ENCODE results near the gene ETF1.

ETF1 gene

DNA sequence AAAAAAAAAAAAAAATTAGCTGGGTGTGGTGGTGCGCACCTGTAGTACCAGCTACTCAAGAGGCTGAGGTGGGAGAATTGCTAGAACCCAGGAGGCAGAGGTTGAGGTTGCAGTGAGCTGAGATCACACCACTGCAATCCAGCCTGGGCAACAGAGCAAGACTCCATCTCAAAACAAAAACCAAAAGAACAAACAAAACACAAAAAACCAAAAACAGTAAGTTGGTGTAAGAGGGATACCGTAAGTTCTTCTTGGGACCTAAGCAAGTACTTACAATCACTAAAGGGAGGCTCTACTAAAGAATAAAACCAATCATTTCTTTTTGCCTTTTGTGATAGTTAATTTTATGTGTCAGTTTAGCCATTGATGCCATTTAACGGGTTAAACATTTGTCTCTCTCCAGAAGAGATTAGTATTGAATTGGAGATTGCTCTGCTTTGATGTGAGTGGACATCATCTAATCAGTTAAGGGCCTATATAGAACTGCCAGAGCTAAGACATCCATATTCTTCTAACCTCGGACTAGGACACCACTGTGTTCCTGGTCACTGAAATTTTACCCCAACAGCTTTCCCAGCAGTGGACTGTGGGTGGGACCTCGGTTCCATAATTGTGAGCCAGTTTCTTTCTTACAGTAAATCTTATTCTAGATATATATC, 10.5 kb upstream of the ETF1 start:
- no peak for DNase-seq (ENCODE audit: low read depth)
- no peak overlapping the region for H3K4me3 ChIP-seq (replicated peaks; ENCODE audit: low read depth, low read length)
- TF ChIP-seq, protein P1, sequence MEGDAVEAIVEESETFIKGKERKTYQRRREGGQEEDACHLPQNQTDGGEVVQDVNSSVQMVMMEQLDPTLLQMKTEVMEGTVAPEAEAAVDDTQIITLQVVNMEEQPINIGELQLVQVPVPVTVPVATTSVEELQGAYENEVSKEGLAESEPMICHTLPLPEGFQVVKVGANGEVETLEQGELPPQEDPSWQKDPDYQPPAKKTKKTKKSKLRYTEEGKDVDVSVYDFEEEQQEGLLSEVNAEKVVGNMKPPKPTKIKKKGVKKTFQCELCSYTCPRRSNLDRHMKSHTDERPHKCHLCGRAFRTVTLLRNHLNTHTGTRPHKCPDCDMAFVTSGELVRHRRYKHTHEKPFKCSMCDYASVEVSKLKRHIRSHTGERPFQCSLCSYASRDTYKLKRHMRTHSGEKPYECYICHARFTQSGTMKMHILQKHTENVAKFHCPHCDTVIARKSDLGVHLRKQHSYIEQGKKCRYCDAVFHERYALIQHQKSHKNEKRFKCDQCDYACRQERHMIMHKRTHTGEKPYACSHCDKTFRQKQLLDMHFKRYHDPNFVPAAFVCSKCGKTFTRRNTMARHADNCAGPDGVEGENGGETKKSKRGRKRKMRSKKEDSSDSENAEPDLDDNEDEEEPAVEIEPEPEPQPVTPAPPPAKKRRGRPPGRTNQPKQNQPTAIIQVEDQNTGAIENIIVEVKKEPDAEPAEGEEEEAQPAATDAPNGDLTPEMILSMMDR (IDR thresholded peaks at IDR 0.05; ENCODE audit: low read length, missing control alignments): no peak

DNA sequence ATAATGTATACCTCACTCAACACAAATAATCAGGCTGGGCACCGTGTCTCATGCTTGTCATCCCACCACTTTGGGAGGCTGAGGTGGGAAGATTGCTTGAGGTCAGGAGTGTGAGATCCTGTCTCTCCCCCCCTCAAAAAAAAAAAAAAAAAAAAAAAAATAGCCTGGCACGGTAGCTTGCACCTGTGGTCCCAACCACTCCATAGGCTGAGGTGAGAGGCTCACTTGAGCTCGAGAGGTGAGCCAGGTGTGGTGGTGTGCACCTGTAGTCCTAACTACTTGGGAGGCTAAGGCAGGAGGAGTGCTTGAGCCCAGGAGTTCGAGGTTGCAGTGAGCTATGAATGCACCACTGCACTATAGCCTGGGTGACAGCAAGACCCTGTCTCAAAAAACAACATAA, 9.6 kb upstream of the ETF1 start:
- DNase-seq (ENCODE audit: low read depth): no peak
- H3K4me3 ChIP-seq (replicated peaks; ENCODE audit: low read depth, low read length): no peak overlapping the region
- TF ChIP-seq, protein P1 (IDR thresholded peaks at IDR 0.05; ENCODE audit: low read length, missing control alignments): no peak

DNA sequence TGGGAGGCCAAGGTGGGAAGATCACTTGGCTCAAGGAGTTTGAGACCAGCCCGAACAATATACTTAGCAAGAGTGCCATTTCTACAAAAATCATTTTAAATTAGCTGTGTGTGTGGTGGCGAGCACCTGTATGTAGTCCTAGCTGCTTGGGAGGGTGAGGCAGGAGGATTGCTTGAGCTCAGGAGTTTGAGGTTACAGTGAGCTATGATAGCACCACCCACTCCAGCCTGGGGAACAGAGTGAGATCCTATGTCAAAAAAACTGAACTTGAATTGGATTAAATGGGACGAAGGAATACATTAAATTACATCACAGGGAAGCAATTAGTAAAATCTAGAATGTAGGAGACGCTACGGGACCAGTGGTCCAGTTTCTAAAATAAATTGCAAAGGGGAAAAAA, 6.4 kb upstream of the ETF1 start:
- TF ChIP-seq, protein P1 (IDR thresholded peaks at IDR 0.05; ENCODE audit: low read length, missing control alignments): no peak
- no peak overlapping the region for H3K4me3 ChIP-seq (replicated peaks; ENCODE audit: low read depth, low read length)
- DNase-seq (ENCODE audit: low read depth): no peak

DNA sequence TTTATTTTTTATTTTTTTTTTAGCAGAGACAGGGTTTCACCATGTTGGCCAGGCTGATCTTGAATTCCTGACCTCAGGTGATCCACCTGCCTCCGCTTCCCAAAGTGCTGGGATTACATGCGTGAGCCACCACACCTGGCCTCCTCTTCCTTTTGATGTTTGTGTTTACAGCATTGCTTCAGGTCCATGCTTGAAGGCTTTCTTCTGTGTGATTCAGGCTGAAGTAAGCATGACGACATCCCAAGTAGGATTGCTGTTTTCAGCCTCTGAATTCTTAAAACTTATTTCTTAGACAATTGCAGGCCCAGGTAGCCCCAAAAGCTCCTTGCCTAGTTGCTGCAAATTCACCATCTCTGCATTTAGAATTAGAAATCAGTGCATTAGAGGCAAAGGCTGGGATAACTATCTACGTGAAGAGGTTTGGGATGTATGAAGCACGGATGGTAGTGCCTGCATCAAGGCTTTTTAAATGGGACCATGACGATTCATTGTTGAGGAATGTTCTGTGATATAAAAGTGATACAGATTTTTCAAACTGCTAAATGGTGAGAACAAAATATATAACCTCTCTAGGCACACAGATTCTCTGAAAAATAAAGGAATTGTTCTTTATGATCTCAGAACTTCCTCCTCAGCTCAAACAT, 3.0 kb upstream of the ETF1 start:
- no peak overlapping the region for H3K4me3 ChIP-seq (replicated peaks; ENCODE audit: low read depth, low read length)
- TF ChIP-seq, protein P1 (IDR thresholded peaks at IDR 0.05; ENCODE audit: low read length, missing control alignments): no peak
- no peak for DNase-seq (ENCODE audit: low read depth)

DNA sequence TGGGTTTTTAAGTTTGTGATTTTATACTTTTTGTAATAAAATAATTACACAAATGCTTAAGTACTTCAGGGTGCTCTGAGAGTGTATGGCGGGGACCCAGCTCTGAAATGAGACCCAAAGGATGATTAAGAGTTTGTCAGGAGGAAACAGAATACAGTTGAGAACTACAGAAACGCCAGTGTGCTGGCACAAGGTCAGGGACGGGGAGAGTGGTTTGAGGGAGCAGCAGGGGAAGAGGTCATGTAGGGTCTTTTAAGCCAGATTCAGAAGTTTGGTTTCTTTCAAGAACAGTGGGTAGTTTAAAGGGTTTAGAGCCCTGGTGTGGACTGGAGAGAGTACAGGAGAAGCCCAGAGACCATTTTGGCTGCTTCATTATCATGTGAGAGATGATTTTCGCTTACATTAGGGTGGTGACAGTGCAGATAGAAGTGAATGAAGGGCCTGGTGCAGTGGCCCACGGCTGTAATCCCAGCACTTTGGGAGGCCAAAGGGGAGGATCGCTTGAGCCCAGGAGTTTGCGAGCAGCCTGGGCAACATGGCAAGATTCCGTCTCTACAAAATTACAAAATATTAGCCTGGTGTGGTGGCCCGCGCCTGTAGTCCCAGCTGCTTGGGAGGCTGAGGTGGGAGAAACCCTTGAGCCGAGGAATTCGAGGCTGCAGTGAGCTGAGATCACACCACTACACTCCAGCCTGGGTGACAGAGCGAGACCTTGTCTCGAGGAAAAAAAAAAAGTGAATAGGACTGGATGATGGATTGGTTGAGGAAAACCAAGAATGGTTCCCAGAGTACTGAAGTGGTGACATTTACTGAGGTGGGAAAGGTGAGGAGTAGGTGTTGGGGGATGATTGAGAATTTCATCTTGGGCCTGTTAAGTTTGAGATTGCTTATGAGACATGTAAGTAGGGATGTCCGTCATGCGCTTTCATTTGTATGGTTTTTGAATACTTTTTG, 1.4 kb upstream of the ETF1 start:
- peak overlapping the region; percentile 73 for H3K4me3 ChIP-seq (replicated peaks; ENCODE audit: low read depth, low read length)
- DNase-seq (ENCODE audit: low read depth): peak; percentile 27
- TF ChIP-seq, protein P1 (IDR thresholded peaks at IDR 0.05; ENCODE audit: low read length, missing control alignments): no peak

DNA sequence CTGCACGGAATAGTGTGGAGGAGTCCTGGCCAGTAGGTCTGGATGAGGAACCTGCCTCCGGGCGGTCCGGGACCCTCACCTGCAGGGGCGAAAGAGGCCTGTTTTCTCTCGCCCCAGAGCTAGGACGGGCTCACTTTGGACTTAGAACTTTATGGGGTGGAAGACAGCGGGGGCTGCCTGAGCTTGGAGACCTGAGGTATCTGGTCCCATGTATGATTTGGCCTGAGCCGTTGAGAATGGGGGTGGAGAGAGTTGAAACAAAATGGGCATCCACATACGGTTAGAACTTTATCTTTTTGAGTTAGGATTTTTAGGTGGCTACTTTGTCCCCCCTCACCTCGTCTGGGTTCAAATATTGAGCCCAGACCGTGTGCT, 681 bp upstream of the ETF1 start:
- DNase-seq (ENCODE audit: low read depth): no peak
- H3K4me3 ChIP-seq (replicated peaks; ENCODE audit: low read depth, low read length): peak overlapping the region; percentile 73
- TF ChIP-seq, protein P1 (IDR thresholded peaks at IDR 0.05; ENCODE audit: low read length, missing control alignments): no peak
